NCI-H2171 (cell line): Measurements from ENCODE around the gene SLC66A2.

Experiments used
- DNase-seq: peaks from one replicate; lab custom pipeline; 2025; lab: John Stamatoyannopoulos, UW

SLC66A2 gene

DNA sequence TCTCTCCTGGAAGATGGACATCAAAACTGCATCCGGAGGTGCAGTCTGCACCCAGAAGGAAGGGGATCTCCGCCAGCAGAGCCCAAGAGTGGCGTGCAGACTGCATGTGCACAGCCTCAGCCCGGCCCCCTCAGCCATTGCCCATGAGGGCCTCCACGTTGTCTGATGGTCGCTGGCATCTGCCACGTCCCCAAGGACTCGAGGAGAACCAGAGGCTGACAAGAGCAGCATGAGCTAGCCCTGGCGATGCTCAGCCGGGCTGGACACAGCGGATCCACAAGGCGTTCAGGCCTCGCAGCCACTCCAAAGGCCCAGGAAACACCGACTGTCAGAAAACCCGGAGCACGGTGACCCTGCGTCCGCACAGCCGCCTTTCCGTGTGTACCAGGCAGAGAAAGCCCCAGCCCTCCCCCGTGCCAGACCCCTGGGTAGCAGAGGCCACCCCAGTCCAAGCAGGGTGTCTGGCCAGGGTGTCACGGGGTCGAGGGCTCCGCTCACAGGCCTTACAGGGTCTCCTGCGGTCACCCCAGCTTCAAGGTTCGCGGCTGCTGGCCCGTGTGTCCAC, 48.3 kb downstream of the SLC66A2 start:
- no peak for DNase-seq

DNA sequence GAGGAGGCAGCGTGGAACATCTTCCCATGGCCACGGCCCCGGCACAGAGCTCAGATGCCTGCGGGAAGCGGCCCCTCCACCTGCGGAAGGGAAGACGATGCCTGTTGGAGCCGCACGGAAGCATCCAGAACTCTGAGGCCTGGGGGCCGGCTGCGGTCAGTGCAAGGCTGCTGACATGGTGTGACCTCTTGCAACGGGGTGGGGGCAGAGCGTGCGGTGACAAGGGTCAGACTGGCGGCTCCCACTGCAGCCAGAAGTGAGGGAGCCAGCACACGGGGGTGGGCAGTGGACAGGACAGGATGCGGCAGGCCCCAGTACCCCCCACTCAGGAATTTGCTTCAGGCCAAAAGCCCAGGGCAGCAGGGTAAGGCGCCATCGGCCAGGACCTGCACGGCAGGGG, 48.8 kb downstream of the SLC66A2 start:
- no peak for DNase-seq

GRCh38 chr18:79902075-79902474, 49.4 kb downstream of the SLC66A2 start:
- DNase-seq: no peak

GRCh38 chr18:79901665-79902064, 49.8 kb downstream of the SLC66A2 start:
- DNase-seq: no peak

GRCh38 chr18:79900610-79901570, 50.6 kb downstream of the SLC66A2 start:
- no peak for DNase-seq

DNA sequence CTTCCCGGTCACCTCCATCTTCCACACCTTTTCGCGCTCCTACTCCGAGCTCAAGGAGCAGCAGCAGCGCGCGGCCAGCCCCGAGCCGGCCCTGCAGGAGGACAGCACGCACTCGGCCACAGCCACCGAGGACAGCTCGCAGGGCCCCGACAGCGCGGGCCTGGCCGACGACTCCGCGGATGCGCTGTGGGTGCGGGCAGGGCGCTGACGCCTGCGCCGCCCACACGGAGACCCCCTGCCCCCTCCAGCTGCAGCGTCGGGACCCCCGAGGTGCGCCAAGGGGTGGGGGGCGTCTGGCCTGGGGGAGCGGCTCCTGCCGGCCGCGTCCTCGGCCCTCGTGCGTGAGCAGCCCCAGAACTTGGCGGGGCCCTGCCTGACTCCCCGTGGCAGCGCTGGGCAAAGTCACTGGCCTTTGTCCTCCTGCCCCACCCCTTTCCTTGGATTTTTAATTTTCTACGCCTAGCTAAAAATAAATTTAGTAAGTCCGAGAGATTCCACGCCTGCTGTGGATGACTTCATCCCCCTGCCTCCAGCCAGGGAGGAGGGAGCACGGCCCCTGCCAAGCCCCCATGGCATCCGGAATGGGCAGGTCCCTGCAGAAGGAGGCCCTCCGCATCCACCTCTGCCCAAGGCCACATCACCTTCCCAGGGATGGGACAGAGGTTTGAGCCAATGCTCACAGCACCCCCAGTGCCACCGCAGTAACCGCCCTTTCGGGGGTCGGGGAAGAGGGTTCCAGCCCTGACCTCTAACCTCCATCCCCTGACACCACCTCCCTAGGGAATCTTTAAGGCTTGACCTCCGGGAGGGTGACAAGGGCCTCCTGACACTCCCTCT, 51.6 kb downstream of the SLC66A2 start:
- DNase-seq: no peak

GRCh38 chr18:79898952-79899608, 52.4 kb downstream of the SLC66A2 start:
- DNase-seq: no peak

- DNase-seq: no peak
Measured at GRCh38 chr18:79897940-79898625, 53.4 kb downstream of the SLC66A2 start.

DNA sequence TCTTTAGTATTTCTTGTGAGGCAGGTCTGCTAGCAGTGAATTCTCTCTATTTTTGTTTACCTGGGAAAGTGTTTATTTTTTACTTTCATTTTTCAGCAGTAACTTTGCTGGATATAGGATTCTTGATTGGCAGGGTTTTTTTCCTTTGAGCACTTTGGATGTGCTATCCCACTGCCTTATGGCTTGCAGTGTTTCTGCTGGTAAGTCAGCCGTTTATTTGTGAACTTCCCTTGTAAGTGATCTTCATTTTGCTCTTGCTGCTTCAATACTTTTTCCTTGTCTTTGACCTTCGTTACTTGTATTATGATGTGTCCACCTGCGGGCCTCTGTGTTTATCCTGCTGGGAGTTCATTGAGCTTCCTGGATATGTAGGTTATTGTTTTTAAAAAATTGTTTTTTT, 54.7 kb downstream of the SLC66A2 start:
- no peak for DNase-seq

DNA sequence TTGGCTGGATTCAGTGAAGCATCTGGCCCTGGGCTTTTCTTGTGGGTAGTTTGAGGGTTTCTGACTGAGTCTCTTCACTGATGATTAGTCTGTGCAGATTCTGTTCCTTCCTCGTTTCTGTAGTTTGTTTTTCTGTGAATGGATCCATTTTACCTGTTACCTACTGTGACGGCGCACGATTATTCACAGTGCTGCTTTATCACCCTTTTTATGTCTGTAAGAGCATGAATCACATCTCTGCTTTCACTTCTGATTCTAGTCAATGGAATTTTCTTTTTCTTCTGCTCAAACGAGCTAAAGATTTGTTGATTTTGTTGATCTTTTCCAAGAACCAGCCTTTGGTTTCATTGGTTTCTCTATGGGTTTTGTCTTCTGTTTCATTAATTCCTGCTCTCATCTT, 60.8 kb downstream of the SLC66A2 start:
- DNase-seq: no peak

GRCh38 chr18:79889569-79889968, 61.9 kb downstream of the SLC66A2 start:
- no peak for DNase-seq

DNA sequence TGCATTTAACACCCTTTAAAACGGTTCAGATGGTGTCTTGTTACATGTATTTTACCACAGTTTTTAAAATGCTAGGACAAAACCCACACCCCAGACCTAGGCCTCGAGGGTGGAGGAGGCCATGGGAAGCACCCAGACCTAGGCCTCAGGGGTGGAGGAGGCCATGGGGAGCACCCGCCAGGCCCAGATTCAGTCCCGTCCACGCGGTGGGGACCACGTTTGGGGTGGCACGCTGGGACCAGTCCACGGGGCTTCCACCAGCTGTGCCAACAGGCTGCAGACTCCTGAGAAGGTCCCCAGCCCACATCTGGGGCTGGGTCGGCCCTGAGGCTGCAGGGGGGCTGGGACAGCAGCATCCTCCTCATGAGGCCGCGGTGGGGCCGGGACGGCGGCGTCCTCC, 63.4 kb downstream of the SLC66A2 start:
- no peak for DNase-seq

- no peak for DNase-seq
Measured at GRCh38 chr18:79887181-79888000, 64.1 kb downstream of the SLC66A2 start.

GRCh38 chr18:79884963-79885728, 66.3 kb downstream of the SLC66A2 start:
- no peak for DNase-seq

GRCh38 chr18:79884294-79884962, 67.0 kb downstream of the SLC66A2 start:
- no peak for DNase-seq

DNA sequence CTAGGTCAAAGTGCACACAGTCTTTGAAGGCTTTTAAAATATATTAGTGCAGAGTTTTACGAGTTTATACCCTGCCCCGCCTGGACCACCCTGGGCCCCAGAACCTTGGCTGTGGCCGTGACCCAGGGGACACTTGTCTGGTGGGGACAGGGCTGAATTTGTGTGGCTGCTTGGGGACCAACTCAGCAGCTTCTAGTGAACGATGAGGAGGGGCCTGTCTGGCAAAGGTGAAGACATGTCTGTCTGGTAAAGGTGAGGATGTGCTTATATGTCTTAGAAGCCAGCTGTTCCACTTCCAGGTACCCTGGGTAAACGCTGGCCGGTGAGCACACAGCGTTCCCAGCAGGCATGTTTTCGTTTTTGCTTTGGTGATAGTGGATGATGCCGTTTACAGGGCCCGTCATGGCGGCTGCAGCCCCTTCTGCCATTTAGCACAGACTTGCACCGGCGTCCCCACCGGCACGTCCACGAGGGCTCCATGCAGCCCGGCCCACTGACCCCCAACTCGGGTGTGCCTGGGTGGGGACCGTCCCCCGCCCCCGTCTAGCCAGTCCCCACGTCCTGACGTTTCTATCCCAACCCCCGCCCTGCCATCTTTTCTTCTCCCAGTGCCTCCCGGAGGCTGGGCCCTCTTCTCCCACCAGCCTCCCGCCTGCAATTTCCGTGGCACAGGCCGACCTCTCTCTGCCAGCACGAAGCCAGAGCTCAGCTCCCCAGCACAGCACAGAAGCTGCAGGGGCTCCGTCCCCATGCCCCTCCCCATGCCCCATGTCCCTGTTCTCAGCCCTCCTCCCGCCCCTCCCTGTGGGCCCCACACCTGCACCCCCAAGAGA, 67.8 kb downstream of the SLC66A2 start:
- no peak for DNase-seq

GRCh38 chr18:79882522-79883241, 68.8 kb downstream of the SLC66A2 start:
- no peak for DNase-seq

GRCh38 chr18:79881695-79882094, 69.8 kb downstream of the SLC66A2 start:
- DNase-seq: no peak
